GM19351 (cell line): ENCODE data around the gene MIR17HG.
A peak's percentile ranks its signal among the peaks of the same experiment; 100 is the strongest.
"Not testable (repeated sequence)": the region's sequence is repeated elsewhere in the genome, so short reads cannot be mapped to it uniquely, and the experiment has no call there.

Experiments used
- ATAC-seq: cut with Tn5 transposase; IDR thresholded peaks from one replicate; pipeline ENCODE4 v1.9.1; 2021; ENCODE audit warnings: mild to moderate bottlenecking, moderate library complexity; ENCODE audit not compliant: unreplicated experiment

MIR17HG gene

GRCh38 chr13:91347202-91347995, at the start of gene MIR17HG:
TSS of gene MIR17HG (plus strand) at chr13:91347687.
- peak; percentile 47 for ATAC-seq

GRCh38 chr13:91298060-91298459, 49.4 kb upstream of the MIR17HG start:
- no peak for ATAC-seq

DNA sequence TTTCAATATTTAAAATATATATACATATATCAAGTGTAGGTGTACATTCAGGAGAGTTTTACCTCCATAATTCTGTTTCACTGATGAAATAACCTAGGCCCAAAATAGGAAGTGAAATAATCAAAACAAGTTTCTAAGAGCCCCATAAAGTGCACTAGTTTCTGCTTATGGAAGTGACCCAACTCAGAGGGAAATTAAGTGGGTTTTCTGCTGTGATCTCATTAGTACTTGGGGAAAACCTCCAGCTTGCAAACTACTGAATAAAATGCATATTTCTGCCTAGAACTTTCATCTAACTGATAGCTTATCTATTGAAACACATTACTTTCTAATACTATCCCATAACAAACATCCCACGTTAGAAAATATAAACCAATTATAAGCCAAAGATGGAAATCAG, 45.4 kb upstream of the MIR17HG start:
- ATAC-seq, result peak; percentile 93

DNA sequence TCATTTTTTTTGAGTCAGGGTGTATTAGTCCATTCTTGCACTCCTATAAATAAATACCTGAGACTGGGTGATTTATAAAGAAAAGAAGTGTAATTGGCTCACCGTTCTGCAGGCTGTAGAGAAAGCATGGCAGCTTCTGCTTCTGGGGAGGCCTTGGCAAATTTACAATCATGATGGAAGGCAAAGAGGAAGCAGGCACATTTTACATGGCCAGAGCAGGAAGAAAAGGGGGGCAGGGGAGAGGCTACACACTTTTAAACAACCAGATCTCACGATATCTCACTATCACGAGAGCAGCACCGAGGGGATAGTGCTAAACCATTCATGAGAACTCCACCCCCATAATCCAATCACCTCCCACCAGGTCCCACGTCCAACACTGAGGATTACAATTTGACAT, 44.5 kb upstream of the MIR17HG start:
- ATAC-seq, result no peak

DNA sequence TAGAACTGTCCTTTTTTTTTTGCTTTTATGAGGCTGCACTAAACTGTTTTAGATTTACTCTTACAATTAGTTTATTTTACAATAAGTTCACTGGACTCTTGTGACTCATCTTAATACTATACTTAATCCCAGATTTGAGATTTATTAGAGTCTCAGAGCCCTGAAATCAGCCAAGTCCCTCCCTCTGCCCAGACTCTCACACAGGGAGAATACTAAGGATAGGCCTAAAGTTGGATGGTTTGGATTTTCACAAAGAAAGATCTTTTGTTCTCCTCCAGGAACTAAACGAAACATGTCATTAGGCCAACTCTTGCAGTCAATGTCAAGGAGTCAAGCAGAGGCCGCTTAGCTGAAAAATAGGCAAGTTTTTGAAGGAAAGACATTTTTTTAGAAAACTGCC, 42.7 kb upstream of the MIR17HG start:
- no peak for ATAC-seq

DNA sequence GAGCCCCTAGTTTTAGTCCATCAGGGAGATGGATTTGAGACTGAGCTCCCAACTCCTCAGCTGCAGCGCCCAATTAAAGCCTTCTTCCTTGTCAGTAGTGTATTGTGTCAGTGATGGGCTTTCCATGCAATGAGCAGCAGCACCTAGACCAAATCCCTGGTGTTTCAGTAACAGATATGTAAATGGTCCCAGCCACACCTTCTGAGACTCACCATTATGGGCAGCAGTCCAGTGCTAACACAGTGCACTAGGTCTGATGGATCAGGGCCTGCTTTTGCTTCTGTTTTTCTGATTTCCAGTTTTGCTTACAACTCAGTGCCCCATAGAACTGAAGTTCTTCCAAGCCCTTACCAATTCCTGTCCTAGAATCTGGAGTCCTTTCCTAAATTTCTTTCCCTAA, 41.8 kb upstream of the MIR17HG start:
- no peak for ATAC-seq

- no peak for ATAC-seq
Observed at GRCh38 chr13:91307887-91308286, 39.6 kb upstream of the MIR17HG start.

GRCh38 chr13:91308299-91308698, 39.2 kb upstream of the MIR17HG start:
- peak; percentile 31 for ATAC-seq

- ATAC-seq, result no peak
Observed at GRCh38 chr13:91311491-91311890, 36.0 kb upstream of the MIR17HG start.

DNA sequence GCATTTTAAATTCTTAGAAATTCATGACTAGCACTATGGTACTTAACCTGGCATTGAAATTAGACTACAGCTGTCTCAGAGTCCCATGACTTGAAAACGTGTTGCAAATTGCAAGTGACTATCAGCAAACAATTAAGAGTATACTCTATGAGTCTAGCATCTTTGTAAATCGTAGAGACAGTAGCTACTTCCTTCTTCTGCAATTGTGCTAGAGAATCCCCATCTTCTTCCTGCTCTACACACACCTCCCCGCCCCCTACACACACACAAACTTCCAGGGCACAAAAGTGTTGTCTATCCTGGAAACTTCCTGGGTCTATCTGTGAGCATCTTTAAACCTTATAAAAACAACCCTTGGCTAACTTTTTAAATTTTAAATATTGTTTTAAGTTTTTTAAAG, 35.2 kb upstream of the MIR17HG start:
- ATAC-seq, result peak; percentile 31

DNA sequence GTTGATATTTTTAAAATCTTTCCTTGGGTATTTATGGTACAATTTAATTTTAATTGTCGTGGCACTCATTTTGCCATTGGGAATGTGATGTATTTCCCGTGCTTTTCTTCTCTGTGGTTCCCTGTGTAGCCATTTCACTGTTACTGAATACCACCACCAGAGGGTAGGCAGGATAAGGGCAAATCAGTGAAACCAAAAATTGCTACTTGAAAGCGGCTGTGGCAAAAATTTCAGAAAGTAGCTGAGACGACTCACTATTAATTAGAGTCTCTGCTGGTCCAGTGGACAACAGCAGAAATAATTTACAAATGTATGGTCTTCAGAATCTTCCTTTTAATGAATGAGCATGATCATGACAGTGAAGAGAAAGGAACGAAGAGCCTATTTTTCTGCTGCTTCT, 34.4 kb upstream of the MIR17HG start:
- peak; percentile 83 for ATAC-seq

DNA sequence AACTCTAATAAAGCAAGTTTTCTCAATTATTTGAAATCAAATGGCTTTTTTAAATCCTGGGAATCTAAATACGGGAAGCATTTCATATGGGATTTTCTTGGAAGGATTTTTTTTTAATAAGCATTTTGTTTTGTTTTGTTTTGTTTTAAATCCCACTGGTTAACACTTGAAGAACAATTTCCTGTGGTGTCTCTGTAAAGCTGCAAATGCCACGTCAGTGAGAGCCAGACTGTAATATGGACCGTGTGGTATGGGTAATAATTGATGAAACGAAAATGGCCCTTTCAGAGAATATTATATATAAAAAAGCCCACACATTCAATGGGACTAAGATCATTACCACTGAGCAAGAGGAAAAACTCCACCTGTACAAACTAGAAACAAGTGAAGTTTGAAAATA, 33.9 kb upstream of the MIR17HG start:
- ATAC-seq, result no peak

DNA sequence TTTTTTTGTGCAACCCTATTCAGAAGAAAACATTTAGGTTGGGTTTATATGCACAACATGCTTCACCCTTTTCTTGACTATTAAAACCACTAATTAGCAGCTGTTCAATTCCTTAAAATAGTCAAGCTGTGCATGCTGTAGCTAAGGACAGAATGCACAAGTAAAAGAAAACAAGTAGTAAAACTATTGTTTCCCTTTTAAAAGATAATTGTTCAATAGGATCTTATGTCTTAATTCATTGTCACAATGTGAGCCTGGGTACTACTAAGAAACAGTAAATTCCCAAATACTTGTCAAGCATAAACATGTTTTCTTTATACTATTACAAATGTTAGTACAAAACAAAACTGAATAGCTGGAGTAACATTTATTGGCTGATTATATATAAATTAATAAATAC, 32.6 kb upstream of the MIR17HG start:
- ATAC-seq, result no peak

- ATAC-seq, result peak; percentile 55
Observed at GRCh38 chr13:91318886-91319285, 28.6 kb upstream of the MIR17HG start.

GRCh38 chr13:91319996-91320395, 27.5 kb upstream of the MIR17HG start:
- no peak for ATAC-seq

DNA sequence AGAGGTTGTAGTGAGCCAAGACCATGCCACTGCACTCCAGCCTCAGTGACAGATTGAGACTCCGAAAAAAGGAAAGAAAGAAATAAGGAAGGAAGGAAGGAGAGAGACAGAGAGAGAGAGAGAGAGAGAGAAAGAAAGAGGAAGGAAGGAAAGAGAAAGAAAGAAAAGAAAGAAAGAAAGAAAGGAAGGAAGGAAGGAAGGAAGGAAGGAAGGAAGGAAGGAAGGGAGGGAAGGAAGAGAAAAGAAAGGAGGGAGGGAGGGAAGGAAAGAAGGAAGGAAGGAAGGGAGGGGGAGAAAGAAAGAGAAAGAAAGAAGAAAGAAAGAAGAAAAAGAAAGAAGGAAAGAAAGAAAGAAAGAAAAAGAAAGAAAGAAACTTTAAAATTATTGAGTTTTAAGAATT, 26.5 kb upstream of the MIR17HG start:
- not testable (repeated sequence) for ATAC-seq

GRCh38 chr13:91323349-91323748, 24.1 kb upstream of the MIR17HG start:
- no peak for ATAC-seq

DNA sequence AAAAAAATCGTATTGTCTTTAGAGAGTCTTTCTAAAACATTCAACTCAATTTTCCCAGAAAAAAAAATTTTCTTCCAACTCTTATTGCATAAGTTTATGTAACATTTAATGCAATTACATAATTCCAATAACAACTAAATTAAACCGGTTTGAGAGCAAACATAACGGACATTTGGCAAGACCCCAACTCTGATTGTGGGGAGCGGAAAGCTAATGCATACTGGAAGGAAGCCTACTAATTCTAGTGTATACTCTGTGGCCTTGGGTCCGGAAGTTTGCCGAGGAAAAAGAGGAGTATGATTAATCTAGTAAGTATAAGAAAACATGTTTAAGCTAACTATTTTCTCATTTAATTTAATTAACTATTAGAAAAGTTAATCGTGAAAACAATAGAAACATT, 21.3 kb upstream of the MIR17HG start:
- no peak for ATAC-seq

DNA sequence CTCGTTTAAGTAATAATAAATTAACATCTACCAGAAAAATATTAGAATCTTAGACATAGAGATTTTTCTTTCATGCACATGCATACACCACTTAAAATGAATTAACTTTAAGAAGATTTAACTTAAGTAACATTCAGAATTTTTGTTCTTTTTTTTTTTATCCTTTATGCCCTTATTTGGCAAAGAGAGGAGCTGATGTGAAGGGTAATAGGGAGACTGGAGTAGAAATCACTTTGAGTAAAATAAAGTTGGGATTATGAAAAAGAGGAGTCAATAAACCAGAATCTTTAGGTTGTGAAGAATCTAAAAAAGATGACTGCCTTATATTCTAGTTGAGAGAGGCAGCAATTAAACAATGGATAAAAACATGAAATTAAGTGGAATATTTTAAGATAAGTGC, 18.8 kb upstream of the MIR17HG start:
- ATAC-seq, result no peak

DNA sequence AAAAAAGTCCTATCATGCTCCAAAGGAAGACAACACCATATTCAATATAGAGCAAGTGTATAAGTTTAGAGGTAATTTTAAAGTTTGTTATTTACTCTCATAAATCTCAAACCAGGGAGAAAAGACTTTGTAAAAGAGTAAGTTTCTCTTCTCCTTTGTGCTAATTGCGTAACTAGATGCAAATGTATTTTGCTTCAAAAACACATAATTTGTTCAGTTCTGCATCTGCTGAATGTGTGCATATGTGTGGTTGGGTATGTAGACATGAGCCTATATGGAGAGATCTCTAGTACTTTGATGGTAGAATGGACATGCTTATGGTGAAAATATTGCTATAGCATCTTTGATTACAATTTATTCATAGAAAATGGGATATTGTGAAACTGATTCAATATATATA, 17.8 kb upstream of the MIR17HG start:
- no peak for ATAC-seq

GRCh38 chr13:91331047-91331915, 16.2 kb upstream of the MIR17HG start:
- peak; percentile 76 for ATAC-seq

DNA sequence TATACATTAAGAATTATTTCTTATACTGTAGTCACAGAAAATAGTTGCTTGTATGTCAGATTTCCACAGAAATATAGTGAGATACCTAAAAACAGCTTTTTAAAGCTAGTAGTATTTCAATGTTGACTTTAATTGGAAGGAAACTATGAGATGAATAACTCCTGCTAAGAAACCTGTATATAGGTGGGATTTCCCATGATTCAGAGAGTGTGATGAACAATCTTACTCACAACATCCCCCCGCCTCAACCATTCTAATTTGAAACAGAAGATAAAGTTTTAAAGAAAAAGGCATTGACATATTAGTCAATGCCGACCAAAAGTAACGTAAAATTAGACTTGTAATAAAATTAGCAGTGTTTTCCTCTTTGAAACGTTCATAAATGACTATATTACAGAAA, 1.4 kb upstream of the MIR17HG start:
- no peak for ATAC-seq
